Cardiac muscle cell (in vitro differentiated cells and primary cell): ENCODE data around the gene MACROD2. TPM values are rescaled to one million over a fixed set of nuclear protein-coding genes. Genes with fewer than 3 reads are reported as not detected.

Source experiments
- DNase-seq, 2 donors: peaks; one replicate each; pipeline versions ENCODE4 v3.0.0 to v3.0.0-alpha.2; 2010 to 2017; ENCODE audit warnings: low read depth in 1 of 2, low spot score in 1 of 2
- H3K27ac ChIP-seq: fragments of 200-600 bp; sonication (generic); 2 replicates; pipeline ENCODE4 v1.5.1; 2016
- H3K27me3 ChIP-seq: fragments of 200-600 bp; sonication (generic); 2 replicates; pipeline ENCODE4 v1.6.0; 2016; ENCODE audit warnings: control low read depth
- H3K36me3 ChIP-seq: fragments of 200-600 bp; sonication (generic); 2 replicates; pipeline ENCODE4 v1.5.1; 2016; ENCODE audit warnings: control low read depth
- H3K4me1 ChIP-seq: fragments of 200-600 bp; sonication (generic); 2 replicates; pipeline ENCODE4 v1.8.1; 2017; ENCODE audit warnings: low read depth, mild to moderate bottlenecking, mixed run types
- H3K4me3 ChIP-seq: fragments of 200-600 bp; sonication (generic); 2 replicates; pipeline ENCODE4 v1.5.1; 2016; ENCODE audit warnings: mild to moderate bottlenecking
- H3K9me3 ChIP-seq: fragments of 200-600 bp; sonication (generic); 2 replicates; pipeline ENCODE4 v1.5.1; 2017; ENCODE audit warnings: low read depth, mild to moderate bottlenecking, control low read depth
- CTCF ChIP-seq: IDR thresholded peaks from 2 replicates; pipeline ENCODE4 v1.5.1; 2012; ENCODE audit warnings: low read depth, mild to moderate bottlenecking, low read length
- polyA plus RNA-seq: library from polyadenylated mRNA; unstranded; fragments of >200 nt; fragmentation: Nextera tagmentation; extraction: Ambion mirVana; gene quantifications from 2 replicates; pipeline ENCODE4 v1.2.1, GENCODE V29; 2016
- total RNA-seq: library from RNA; depleted of rRNA; stranded (reverse); fragments of >200 nt; gene quantifications from 2 replicates; pipeline ENCODE4 v1.2.3, GENCODE V29; 2016

Gene MACROD2
- total and polyA plus RNA-seq, 2 experiments from 2014 or later: 9.3 to 14.4 TPM

GRCh38 chr20:15379681-15380296, 1384.5 kb downstream of the MACROD2 start:
- no peak overlapping the region for H3K4me3 ChIP-seq
- H3K36me3 ChIP-seq: no peaks in the 10 kb centered on the region
- no peak overlapping the region for H3K27ac ChIP-seq
- H3K9me3 ChIP-seq: no peaks in the 10 kb centered on the region
- H3K4me1 ChIP-seq: no peaks in the 10 kb centered on the region
- DNase-seq: no peak
- TF ChIP-seq CTCF: no peak
- H3K27me3 ChIP-seq: no peaks in the 10 kb centered on the region

GRCh38 chr20:15380770-15381169, 1385.5 kb downstream of the MACROD2 start:
- no peak for DNase-seq
- no peak for TF ChIP-seq CTCF
- no peaks in the 10 kb centered on the region for H3K9me3 ChIP-seq
- H3K27ac ChIP-seq: no peak overlapping the region
- peaks cover 3% of the 10 kb centered on the region for H3K4me1 ChIP-seq
- no peaks in the 10 kb centered on the region for H3K27me3 ChIP-seq
- H3K4me3 ChIP-seq: no peak overlapping the region
- no peaks in the 10 kb centered on the region for H3K36me3 ChIP-seq

- Histone ChIP-seq H3K9me3 (no peaks in the 10 kb centered on the region), H3K4me1 (peaks cover 9% of the 10 kb centered on the region), H3K4me3 (no peak overlapping the region), H3K27ac (no peak overlapping the region), H3K36me3 (no peaks in the 10 kb centered on the region), H3K27me3 (no peaks in the 10 kb centered on the region)
- no peak for DNase-seq
- TF ChIP-seq CTCF: no peak
Measured at GRCh38 chr20:15387228-15387627, 1391.9 kb downstream of the MACROD2 start.

GRCh38 chr20:15395457-15395856, 1400.1 kb downstream of the MACROD2 start:
- Histone ChIP-seq H3K4me1 (no peaks in the 10 kb centered on the region), H3K9me3 (no peaks in the 10 kb centered on the region), H3K27ac (no peak overlapping the region), H3K4me3 (no peak overlapping the region), H3K36me3 (no peaks in the 10 kb centered on the region), H3K27me3 (no peaks in the 10 kb centered on the region)
- no peak for TF ChIP-seq CTCF
- no peak for DNase-seq

- Histone ChIP-seq H3K9me3 (no peaks in the 10 kb centered on the region), H3K4me1 (no peaks in the 10 kb centered on the region), H3K27ac (no peak overlapping the region), H3K27me3 (no peaks in the 10 kb centered on the region), H3K36me3 (no peaks in the 10 kb centered on the region), H3K4me3 (no peak overlapping the region)
- no peak for DNase-seq
- no peak for TF ChIP-seq CTCF
Measured at GRCh38 chr20:15396026-15396425, 1400.7 kb downstream of the MACROD2 start.
